Cardiac septum (tissue), 1 donor: ENCODE measurements around the gene MPLKIP. TPM values are rescaled to one million over a fixed set of nuclear protein-coding genes. Genes with fewer than 3 reads are reported as not detected.
"Not testable (repeated sequence)": the region's sequence is repeated elsewhere in the genome, so short reads cannot be mapped to it uniquely, and the experiment has no call there.

ENCODE experiments used
- DNase-seq: peaks from one replicate; pipeline ENCODE4 v3.0.0-alpha.2; 2020; ENCODE audit warnings: low spot score
- intact Hi-C: fragments of 100-400 bp; cut with DNase I; formaldehyde crosslinking; loops from one replicate; pipeline ENCODE4 v1.14.0; 2022
- long read RNA-seq: library from polyadenylated mRNA; unstranded; transcript quantifications from one replicate; pipeline ENCODE4 v2.0.0, GENCODE V29; 2021
- total RNA-seq: library from RNA; stranded (reverse); fragmentation: NEBNext Ultra II Directional; extraction: Animal tissue kit (Norgen Biotek cat#: 25700); gene quantifications from one replicate; pipeline ENCODE4 v1.2.1, GENCODE V29; 2021
- donor health status: DM: no; HTN: no; CAD: no.

The MPLKIP gene
- 17.1 TPM for total RNA-seq
- long read RNA-seq, full-length matches to known transcripts = 37 of 37 reads
- long read RNA-seq, partial matches to known transcripts = 0 of 37 reads
- long read RNA-seq, other reads (novel, unspliced or antisense) = 0 of 37 reads

- intact Hi-C loops = loop anchor here (1.0 kb wide), 1 partner anchor 183 kb away; no protein-coding TSS in a partner anchor
- DNase-seq = peak; percentile 94
Observed at GRCh38 chr7:40134428-40135316, at the start of gene MPLKIP, which contains the start of gene SUGCT. Gene MPLKIP (minus strand): TSS chr7:40134622. CDS start chr7:40134567, 55 bp downstream. Gene SUGCT (plus strand): TSS chr7:40135005.

DNA sequence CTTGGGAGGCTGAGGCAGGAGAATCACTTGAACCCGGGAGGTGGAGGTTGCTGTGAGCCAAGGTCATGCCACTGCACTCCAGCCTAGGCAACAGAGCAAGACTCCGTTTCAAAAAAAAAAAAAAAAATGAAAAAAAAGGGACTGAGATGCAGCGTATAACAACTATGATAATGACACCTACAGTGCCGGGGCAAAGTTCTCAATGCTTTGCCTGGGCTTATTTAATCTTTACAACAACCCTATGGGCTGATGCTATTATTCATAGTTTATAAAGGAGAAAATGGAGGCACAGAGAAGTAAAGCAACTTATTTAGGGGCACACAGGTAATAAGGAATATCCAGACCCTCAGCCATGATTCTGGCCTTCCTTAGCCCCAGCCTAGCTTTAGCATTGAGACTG is 48.0 kb upstream of the MPLKIP start:
- no peak for DNase-seq
- intact Hi-C loops = no loop called here

GRCh38 chr7:40177071-40177470 is 42.6 kb upstream of the MPLKIP start:
- intact Hi-C loops = no loop called here
- DNase-seq = no peak

DNA sequence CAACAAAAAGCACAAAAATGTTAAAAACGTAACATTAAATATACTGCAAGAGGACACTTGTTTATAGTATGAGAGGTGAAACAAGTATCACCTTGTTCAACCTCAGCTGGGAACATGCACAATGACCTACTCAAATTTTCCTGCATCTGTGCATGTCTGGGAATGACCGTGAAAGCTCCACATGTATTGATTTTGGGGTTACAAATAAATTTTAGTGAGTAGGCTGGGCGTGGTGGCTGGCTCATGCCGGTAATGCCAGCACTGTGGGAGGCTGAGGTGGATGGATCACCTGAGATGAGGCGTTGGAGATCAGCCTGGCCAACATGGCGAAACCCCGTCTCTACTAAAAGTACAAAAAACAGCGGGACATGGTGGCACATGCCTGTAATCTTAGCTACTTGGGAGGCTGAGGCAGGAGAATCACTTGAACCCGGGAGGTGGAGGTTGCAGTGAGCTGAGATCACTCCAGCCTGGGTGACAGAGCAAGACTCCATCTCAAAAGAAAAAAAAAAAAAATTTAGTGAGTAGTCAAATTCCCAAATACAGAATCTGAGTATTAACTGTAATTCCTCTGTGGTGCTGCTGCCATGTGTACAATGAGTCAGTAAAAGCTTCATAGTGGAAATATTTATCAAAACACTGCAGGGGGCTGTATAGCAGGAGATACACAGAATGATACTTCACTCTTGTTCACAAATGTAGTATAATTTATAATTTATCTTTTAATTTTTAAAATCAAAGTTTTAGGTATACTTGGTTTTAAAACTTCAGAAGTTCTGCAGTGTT is 41.5 kb upstream of the MPLKIP start:
- DNase-seq = no peak
- intact Hi-C loops = no loop called here

- intact Hi-C loops, DNase-seq: not testable (repeated sequence)
Observed at GRCh38 chr7:40175256-40175655, 40.8 kb upstream of the MPLKIP start.

DNA sequence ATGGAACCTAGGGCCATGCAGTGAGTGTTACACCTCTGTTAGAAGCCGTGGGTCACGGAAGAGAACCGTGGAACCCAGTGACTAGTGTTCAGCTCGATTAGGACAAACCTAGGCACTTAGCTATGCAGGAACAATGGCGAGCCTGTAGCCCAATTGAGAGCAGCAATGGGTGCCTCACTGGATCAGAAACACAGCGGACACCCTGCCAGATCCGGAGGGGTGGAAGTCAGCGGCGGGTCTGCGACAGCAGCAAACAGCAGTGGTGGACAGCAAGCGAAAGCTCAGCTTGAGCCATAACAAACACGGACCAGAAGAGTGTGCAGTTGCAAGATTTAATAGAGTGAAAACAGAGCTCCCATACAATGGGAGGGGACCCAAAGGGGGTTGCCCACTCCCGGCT is 38.7 kb upstream of the MPLKIP start:
- intact Hi-C loops = not testable (repeated sequence)

DNA sequence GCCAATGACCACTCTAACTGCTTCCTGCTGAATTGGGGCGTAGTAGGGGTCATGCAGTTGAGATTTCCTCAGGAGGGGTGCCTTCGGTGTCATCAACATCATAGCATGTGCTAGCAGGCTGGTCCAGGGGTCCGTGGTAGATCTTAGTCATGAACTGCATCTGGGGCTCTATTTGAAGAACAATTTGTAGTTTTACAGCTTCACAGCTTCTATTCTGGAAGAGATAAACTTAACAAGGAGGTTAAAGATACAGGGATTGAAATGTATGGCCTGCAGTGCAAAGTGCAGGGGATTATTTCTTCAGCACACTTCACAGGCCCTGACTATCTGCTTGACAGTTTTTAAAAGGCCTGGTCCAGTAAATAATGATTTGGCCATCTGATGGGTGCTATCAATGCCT is 33.8 kb upstream of the MPLKIP start:
- intact Hi-C loops, DNase-seq: not testable (repeated sequence)

More for the DNA sequence above, 38.7 kb upstream of the MPLKIP start:
- DNase-seq = not testable (repeated sequence)

GRCh38 chr7:40167291-40167690 is 32.9 kb upstream of the MPLKIP start:
- intact Hi-C loops = no loop called here

GRCh38 chr7:40165216-40165615 is 30.8 kb upstream of the MPLKIP start:
- intact Hi-C loops = no loop called here
- no peak for DNase-seq

More at GRCh38 chr7:40167291-40167690, 32.9 kb upstream of the MPLKIP start:
- DNase-seq = no peak

- intact Hi-C loops = no loop called here
- DNase-seq = no peak
Observed at GRCh38 chr7:40162516-40162915, 28.1 kb upstream of the MPLKIP start.

- DNase-seq = no peak
- intact Hi-C loops = no loop called here
Observed at GRCh38 chr7:40156988-40157387, 22.6 kb upstream of the MPLKIP start.

DNA sequence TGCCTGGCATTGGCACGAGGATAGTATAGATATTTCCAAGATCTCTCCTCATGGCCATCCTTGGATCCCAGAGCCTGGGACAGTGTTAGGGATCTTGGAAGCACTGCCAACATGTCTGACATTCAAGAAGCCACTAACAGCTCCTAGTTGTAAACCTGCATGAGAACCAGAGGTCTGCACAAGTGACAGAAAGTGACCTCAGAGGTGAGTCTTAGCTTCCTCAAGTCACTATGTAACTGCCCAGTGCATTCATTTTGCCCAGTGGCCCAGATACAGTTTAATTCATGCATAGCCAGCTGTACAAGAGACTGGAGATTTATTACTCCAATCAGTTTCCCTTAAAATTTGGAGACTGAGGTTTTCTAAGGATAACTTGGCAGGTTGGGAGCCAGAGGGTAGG is 17.1 kb upstream of the MPLKIP start:
- no peak for DNase-seq
- intact Hi-C loops = no loop called here

DNA sequence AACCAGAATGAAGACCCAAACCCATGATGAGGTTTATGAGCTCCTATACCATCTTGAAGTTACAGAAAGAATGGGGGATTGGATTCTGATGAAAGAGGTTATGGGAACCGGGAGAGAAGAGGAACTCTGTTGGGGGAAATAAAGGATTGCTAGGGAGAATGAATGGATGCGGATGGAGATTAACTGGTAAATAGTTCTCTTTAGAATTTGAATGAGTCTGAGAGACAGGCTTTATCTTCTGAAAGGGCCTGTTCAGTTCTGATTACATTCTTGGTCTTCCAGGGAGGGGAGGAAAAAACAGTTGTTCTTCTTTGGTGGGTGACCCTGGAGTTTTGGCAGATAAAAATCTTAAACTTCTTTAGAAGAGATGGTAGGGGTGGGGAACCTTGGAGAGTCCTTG is 14.2 kb upstream of the MPLKIP start:
- intact Hi-C loops = no loop called here
- DNase-seq = no peak

DNA sequence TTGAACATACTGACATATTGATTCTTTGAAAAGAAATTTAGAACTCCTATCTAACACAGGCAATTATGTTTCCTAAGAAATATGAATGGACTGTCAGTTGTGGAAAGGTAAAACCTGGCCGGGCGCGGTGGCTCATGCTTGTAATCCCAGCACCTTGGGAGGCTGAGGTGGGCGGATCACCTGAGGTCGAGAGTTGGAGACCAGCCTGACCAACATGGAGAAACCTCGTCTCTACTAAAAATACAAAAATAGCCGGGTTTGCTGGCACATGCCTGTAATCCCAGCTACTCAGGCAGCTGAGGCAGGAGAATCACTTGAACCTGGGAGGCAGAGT is 13.8 kb upstream of the MPLKIP start:
- DNase-seq, intact Hi-C loops: not testable (repeated sequence)

- DNase-seq = no peak
- intact Hi-C loops = no loop called here
Observed at GRCh38 chr7:40147371-40148246, 13.2 kb upstream of the MPLKIP start.

DNA sequence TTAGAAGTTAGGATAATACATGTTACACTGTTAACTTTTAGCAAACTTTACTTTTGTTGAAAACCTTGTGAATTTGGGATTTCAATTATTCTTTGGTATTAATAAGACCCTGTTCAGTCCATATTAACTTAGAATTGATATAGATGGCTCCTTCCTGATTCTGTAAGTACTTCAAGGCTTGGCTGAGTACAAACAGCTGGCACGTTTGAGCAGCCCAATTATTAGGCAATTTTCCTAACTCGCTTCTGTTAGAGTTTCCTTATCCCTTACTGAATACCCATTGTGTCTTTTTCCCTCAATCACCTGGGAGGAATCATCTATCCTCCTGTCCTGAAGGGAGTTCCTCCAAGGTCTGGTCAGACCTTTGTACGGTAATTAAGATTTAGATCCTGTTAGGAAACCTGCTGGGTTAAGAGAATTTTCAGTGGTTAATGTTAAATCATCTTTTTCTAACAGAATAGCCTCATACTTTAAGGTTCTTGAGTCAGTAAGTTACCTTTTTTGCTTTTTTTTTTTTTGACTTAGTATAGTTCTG is 11.2 kb upstream of the MPLKIP start:
- intact Hi-C loops = not testable (repeated sequence)

DNA sequence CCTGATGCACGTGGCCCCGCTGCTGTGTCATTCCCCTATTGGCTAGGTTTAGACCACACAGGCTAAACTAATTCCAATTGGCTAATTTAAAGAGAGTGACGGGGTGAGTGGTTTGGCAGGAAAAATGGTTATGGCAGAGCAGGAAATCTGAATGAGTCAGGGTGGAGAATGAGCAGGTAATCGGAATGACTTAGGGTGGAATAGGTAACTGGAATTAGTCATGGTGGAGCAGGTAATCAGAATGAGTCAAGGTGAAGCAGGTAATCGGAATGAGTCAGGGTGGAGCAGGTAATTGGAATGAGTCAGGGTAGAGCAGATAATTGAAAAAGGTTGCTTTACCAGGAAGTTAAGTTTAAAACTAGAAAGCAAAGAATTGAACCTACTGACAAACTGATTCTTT is 7.5 kb upstream of the MPLKIP start:
- intact Hi-C loops, DNase-seq: not testable (repeated sequence)

More for the DNA sequence above, 11.2 kb upstream of the MPLKIP start:
- DNase-seq = not testable (repeated sequence)

DNA sequence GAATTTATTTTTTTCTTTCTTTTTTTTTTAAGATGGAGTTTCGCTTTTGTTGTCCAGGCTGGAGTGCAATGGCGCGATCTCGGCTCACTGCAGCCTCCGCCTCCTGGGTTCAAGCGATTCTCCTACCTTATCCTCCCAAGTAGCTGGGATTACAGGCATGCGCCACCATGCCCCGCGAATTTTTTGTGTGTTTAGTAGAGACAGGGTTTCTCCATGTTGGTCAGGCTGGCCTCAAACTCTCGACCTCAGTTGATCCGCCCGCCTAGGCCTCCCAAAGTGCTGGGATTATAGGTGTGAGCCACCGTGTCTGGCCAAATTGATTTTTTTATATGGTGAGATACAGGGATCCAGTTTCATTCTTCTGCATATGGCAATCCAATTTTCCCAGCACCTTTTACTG is 5.5 kb upstream of the MPLKIP start:
- intact Hi-C loops, DNase-seq: not testable (repeated sequence)

DNA sequence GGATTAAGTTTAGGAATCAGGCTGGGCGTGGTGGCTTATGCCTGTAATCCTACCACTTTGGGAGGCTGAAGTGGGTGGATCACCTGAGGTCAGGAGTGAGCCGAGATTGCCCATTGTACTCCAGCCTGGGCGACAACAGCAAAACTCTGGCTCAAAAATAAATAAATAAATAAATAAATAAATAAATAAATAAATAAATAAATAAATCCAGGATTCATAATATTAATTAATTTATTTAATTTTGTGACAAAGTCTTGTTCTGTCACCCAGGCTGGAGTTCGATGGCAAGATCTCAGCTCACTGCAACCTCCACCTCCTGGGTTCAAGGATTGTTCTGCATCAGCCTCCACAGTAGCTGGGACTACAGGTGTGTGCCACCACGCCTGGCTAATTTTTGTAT is 4.6 kb upstream of the MPLKIP start:
- no peak for DNase-seq
- intact Hi-C loops = no loop called here
